MG63 (cell line): ENCODE results near the gene IMMP2L. TPM values are rescaled to one million over a fixed set of nuclear protein-coding genes. Genes with fewer than 3 reads are reported as not detected.
"Not testable (repeated sequence)": the region's sequence is repeated elsewhere in the genome, so short reads cannot be mapped to it uniquely, and the experiment has no call there.

Source experiments
- DNase-seq: peaks from one replicate; pipeline ENCODE4 v3.0.0-alpha.2; 2020
- H3K27me3 ChIP-seq: fragments of 250-450 bp; sonication (Bioruptor Pico); 2 replicates; pipeline ENCODE4 v1.5.1; 2020; ENCODE audit warnings: mild to moderate bottlenecking, moderate library complexity
- H3K36me3 ChIP-seq: fragments of 250-450 bp; sonication (Bioruptor Pico); 2 replicates; pipeline ENCODE4 v1.5.1; 2020; ENCODE audit warnings: mild to moderate bottlenecking, moderate library complexity
- H3K4me3 ChIP-seq: fragments of 250-450 bp; sonication (Bioruptor Pico); 2 replicates; pipeline ENCODE4 v1.5.1; 2020; ENCODE audit warnings: mild to moderate bottlenecking, moderate library complexity
- H3K9me3 ChIP-seq: fragments of 250-450 bp; sonication (Bioruptor Pico); 2 replicates; pipeline ENCODE4 v1.5.1; 2020; ENCODE audit warnings: mild to moderate bottlenecking, moderate library complexity
- total RNA-seq: library from RNA; depleted of rRNA; stranded (reverse); fragments of >200 nt; shearing (Covaris generic); gene quantifications from 2 replicates; pipeline ENCODE4 v1.2.3, GENCODE V29; 2014; ENCODE audit warnings: low replicate concordance

IMMP2L gene
- total RNA-seq, 1 experiment from 2014 or later = 8.8 TPM

DNA sequence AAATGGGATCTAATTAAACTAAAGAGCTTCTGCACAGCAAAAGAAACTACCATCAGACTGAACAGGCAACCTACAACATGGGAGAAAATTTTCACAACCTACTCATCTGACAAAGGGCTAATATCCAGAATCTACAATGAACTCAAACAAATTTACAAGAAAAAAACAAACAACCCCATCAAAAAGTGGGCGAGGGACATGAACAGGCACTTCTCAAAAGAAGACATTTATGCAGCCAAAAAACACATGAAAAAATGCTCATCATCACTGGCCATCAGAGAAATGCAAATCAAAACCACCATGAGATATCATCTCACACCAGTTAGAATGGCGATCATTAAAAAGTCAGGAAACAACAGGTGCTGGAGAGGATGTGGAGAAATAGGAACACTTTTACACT is 111.6 kb downstream of the IMMP2L start:
- not testable (repeated sequence) for H3K36me3 ChIP-seq, DNase-seq, H3K9me3 ChIP-seq, H3K27me3 ChIP-seq, H3K4me3 ChIP-seq

GRCh38 chr7:111447502-111447901 is 114.8 kb downstream of the IMMP2L start:
- not testable (repeated sequence) for DNase-seq

GRCh38 chr7:111439977-111440376 is 122.3 kb downstream of the IMMP2L start:
- H3K9me3 ChIP-seq = no peaks in the 10 kb centered on the region
- no peaks in the 10 kb centered on the region for H3K27me3 ChIP-seq
- no peak for DNase-seq
- no peak overlapping the region for H3K4me3 ChIP-seq
- H3K36me3 ChIP-seq = no peaks in the 10 kb centered on the region

More at GRCh38 chr7:111447502-111447901, 114.8 kb downstream of the IMMP2L start:
- H3K4me3 ChIP-seq, H3K9me3 ChIP-seq, H3K36me3 ChIP-seq, H3K27me3 ChIP-seq: not testable (repeated sequence)

GRCh38 chr7:111438369-111439289 is 123.7 kb downstream of the IMMP2L start:
- DNase-seq = peak; percentile 0
- no peak overlapping the region for H3K4me3 ChIP-seq

GRCh38 chr7:111437736-111438135 is 124.6 kb downstream of the IMMP2L start:
- Histone ChIP-seq H3K9me3 (no peaks in the 10 kb centered on the region), H3K4me3 (no peak overlapping the region)
- no peak for DNase-seq

More at GRCh38 chr7:111438369-111439289, 123.7 kb downstream of the IMMP2L start:
- H3K36me3 ChIP-seq = no peaks in the 10 kb centered on the region
- H3K27me3 ChIP-seq = no peaks in the 10 kb centered on the region
- no peaks in the 10 kb centered on the region for H3K9me3 ChIP-seq

DNA sequence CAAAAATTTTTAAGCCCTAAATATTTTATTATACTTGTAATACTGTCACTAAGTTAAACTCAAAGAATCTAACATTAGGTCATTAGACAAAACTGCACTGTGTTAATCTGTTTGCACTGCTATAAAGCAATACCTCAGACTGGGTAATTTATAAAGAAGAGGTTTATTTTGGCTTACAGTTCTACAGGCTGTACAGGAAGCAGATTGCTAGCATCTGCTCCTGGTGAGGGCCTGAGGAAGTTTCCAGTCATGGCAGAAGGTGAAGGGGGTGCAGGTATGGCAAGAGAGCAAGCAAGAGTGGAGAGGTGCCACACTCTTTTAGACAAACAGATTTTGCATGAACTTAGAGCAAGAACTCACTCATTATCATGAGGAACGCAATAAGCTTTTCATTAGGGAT is 125.7 kb downstream of the IMMP2L start:
- H3K9me3 ChIP-seq = no peaks in the 10 kb centered on the region
- DNase-seq = no peak

More at GRCh38 chr7:111437736-111438135, 124.6 kb downstream of the IMMP2L start:
- H3K27me3 ChIP-seq = no peaks in the 10 kb centered on the region
- no peaks in the 10 kb centered on the region for H3K36me3 ChIP-seq

GRCh38 chr7:111433426-111433825 is 128.9 kb downstream of the IMMP2L start:
- no peak for DNase-seq
- no peaks in the 10 kb centered on the region for H3K36me3 ChIP-seq
- no peak overlapping the region for H3K4me3 ChIP-seq
- no peaks in the 10 kb centered on the region for H3K27me3 ChIP-seq
- H3K9me3 ChIP-seq = no peaks in the 10 kb centered on the region

More for the DNA sequence above, 125.7 kb downstream of the IMMP2L start:
- Histone ChIP-seq H3K27me3 (no peaks in the 10 kb centered on the region), H3K36me3 (no peaks in the 10 kb centered on the region), H3K4me3 (no peak overlapping the region)

DNA sequence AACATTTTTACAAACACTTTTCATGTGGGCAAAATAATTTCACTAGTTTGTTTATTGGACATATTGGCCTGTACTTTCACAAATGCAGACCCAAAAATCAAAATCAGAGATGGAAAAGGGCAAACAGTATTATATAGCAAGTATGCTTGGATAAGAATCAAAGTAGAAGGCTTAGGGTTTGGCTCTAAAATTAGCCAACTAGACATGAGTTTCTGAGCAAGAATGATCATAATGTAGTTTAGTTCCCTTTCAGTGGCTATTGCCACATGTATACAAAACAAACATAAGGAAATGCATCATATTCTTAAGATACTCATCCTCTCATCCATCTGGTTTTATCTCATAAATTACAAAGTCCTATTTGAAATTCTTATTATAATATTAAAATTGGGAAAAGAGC is 132.5 kb downstream of the IMMP2L start:
- H3K36me3 ChIP-seq = no peaks in the 10 kb centered on the region
- no peak for DNase-seq
- H3K27me3 ChIP-seq = no peaks in the 10 kb centered on the region

DNA sequence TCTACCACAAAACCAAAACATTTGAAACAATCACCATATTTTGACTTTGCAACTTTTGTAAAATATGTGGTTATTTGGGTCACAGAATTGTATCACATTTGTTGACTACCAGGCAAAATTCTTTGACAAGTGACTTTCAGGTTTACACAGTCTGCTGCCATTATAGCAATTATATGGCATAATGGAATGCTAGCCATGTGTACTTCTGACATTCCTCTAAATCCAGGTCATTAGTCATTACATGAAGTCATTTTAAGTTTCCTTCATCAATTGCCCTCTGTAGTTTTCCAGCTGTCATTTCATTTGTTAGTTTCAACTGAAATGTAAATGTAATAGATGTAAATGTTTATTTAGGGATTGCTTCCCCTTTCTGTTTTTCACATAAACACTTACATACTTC is 137.5 kb downstream of the IMMP2L start:
- Histone ChIP-seq H3K27me3 (no peaks in the 10 kb centered on the region), H3K36me3 (no peaks in the 10 kb centered on the region), H3K4me3 (no peak overlapping the region), H3K9me3 (no peaks in the 10 kb centered on the region)
- no peak for DNase-seq

More for the DNA sequence above, 132.5 kb downstream of the IMMP2L start:
- no peaks in the 10 kb centered on the region for H3K9me3 ChIP-seq
- no peak overlapping the region for H3K4me3 ChIP-seq

DNA sequence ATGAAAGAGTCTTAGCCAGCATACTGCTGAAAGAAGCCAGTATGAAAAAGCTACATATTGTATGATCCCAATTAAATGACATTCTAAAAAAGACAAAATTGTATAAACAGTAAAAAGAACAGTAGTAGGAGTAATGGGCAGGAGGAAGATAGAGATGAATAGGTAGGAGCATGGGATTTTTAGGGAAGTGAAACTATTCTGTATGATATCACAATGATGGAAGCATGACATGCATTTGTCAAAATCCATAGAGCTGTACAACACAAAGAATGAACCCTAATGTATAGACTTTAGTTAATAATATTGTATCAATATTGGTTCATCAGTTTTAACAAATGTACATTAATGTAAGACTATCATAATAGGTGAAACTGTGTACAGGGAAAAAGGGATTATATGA is 147.9 kb downstream of the IMMP2L start:
- H3K36me3 ChIP-seq = no peaks in the 10 kb centered on the region
- no peak overlapping the region for H3K4me3 ChIP-seq
- no peak for DNase-seq
- H3K9me3 ChIP-seq = no peaks in the 10 kb centered on the region
- H3K27me3 ChIP-seq = no peaks in the 10 kb centered on the region

- H3K36me3 ChIP-seq = no peaks in the 10 kb centered on the region
- no peaks in the 10 kb centered on the region for H3K27me3 ChIP-seq
- no peak for DNase-seq
- no peak overlapping the region for H3K4me3 ChIP-seq
- H3K9me3 ChIP-seq = no peaks in the 10 kb centered on the region
Measured at GRCh38 chr7:111413739-111414138, 148.6 kb downstream of the IMMP2L start.

- Histone ChIP-seq H3K9me3 (no peaks in the 10 kb centered on the region), H3K4me3 (no peak overlapping the region), H3K36me3 (no peaks in the 10 kb centered on the region), H3K27me3 (no peaks in the 10 kb centered on the region)
- no peak for DNase-seq
Measured at GRCh38 chr7:111410899-111411298, 151.4 kb downstream of the IMMP2L start.

GRCh38 chr7:111409714-111410422 is 152.4 kb downstream of the IMMP2L start:
- Histone ChIP-seq H3K4me3 (no peak overlapping the region), H3K9me3 (no peaks in the 10 kb centered on the region), H3K27me3 (no peaks in the 10 kb centered on the region), H3K36me3 (no peaks in the 10 kb centered on the region)
- no peak for DNase-seq

DNA sequence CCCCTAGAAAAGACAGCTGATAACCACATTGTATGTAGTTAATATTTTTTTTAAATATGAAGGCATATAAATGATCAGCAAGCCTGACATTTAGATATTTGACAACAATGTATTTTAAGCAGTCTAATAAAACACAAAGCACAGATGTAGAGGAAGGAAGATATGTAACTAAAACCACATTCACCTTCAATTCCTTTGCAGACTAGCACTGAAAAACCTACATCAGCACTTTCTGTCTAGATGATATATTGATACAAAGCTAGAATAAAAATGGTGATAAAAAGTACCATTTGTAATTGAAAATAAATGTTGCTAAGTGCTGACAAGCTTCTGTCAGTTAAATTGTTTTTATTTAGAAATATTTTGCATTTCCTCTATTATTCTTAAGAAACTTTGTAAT is 153.6 kb downstream of the IMMP2L start:
- no peak overlapping the region for H3K4me3 ChIP-seq
- DNase-seq = no peak
- no peaks in the 10 kb centered on the region for H3K36me3 ChIP-seq
- H3K9me3 ChIP-seq = no peaks in the 10 kb centered on the region
- no peaks in the 10 kb centered on the region for H3K27me3 ChIP-seq

- DNase-seq = no peak
- Histone ChIP-seq H3K4me3 (no peak overlapping the region), H3K27me3 (no peaks in the 10 kb centered on the region), H3K9me3 (no peaks in the 10 kb centered on the region), H3K36me3 (no peaks in the 10 kb centered on the region)
Measured at GRCh38 chr7:111407258-111407657, 155.0 kb downstream of the IMMP2L start.

- no peak for DNase-seq
- Histone ChIP-seq H3K27me3 (no peaks in the 10 kb centered on the region), H3K4me3 (no peak overlapping the region)
Measured at GRCh38 chr7:111405621-111406020, 156.7 kb downstream of the IMMP2L start.

GRCh38 chr7:111401516-111401915 is 160.8 kb downstream of the IMMP2L start:
- H3K4me3 ChIP-seq = no peak overlapping the region
- no peaks in the 10 kb centered on the region for H3K9me3 ChIP-seq
- H3K36me3 ChIP-seq = no peaks in the 10 kb centered on the region
- no peaks in the 10 kb centered on the region for H3K27me3 ChIP-seq
- no peak for DNase-seq

More at GRCh38 chr7:111405621-111406020, 156.7 kb downstream of the IMMP2L start:
- no peaks in the 10 kb centered on the region for H3K36me3 ChIP-seq
- no peaks in the 10 kb centered on the region for H3K9me3 ChIP-seq
